Stimulated activated CD4-positive, alpha-beta T cell treated with anti-CD3 and anti-CD28 coated beads, Interleukin-4, amount 100 ng/mL, for 1 hour (primary cell): Measurements from ENCODE around the gene HSF2BP.
"Not testable (repeated sequence)": the region's sequence is repeated elsewhere in the genome, so short reads cannot be mapped to it uniquely, and the experiment has no call there.

Experiments used
- DNase-seq: peaks from one replicate; pipeline ENCODE4 v3.0.0-alpha.2; 2020

HSF2BP gene

DNA sequence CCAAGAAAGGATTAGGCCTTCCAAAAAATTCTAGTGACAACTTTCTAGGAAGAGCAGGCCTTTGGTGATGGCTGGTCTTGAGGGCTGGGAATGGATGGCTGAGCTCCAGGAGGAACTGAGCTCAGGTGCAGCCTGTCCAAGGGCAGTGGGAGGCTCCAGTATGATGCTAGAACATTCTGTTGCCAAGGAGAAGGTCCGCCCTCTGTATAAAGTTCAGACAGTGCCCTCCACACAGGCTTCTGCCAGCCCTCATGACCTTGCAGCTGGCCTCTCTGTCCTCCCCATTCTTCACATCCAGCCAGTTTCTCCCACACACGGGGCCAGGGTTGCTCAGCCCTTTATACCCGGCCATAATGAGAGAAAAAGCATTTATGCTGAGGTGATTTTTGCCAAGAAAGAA is 146.3 kb downstream of the HSF2BP start:
- DNase-seq = not testable (repeated sequence)

DNA sequence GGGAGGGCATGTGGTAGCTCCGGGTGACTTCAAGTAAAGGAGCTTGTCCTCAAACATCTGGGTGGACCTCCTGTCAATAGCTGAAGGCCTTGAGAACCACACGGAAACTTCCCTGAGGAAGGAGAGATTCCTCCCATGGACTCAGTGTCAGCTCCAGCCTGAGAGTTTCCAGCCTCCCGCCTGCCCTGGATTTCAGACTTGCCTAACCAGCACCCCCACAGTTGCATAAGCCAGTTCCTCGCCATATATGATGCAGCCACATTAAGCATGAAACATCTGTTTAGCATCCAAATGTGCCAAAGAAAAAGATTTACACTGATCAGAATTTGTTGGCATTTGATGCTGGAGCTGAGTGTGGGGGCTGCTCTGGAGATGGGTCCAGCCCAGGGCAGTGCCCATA is 148.1 kb downstream of the HSF2BP start:
- DNase-seq = not testable (repeated sequence)

DNA sequence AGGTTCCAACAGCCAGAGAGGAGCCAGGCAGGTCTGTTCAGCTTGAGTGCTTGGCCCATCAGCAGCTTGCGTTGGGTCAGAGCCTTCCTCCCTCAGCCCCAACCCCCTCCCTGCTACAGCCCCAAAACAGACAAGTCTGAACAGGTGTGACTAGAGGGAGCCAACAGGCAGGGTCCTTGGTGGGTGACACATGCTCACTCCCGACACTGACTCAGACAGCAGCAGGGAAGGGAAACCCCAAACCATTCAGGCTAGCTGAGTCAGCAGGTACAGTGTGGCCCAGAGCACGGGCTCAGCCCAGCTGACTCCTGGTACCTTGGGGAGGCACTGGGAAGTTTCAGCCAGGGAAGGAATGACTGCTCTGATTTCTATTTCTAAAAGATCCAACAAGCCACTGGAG is 148.6 kb downstream of the HSF2BP start:
- DNase-seq = not testable (repeated sequence)

DNA sequence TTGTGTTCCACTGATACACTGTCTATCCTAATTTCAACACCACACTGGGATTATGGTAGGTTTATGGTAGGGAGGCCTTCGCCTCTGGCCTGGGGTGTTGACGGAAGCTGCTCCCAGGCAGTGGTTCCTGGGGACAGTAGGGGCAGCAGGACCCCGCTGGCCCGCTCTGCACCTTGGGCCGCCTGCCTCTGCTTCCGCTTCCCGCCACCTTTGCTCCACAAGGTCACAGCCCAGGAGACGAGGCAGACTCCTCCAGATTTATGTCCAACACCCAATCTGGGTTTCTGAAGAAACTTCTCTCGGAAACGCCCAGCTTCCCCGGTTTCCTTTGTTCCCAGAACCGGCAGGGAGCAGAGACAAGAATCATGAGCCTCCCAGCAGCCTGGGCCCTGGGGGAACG is 155.4 kb downstream of the HSF2BP start:
- DNase-seq = not testable (repeated sequence)

DNA sequence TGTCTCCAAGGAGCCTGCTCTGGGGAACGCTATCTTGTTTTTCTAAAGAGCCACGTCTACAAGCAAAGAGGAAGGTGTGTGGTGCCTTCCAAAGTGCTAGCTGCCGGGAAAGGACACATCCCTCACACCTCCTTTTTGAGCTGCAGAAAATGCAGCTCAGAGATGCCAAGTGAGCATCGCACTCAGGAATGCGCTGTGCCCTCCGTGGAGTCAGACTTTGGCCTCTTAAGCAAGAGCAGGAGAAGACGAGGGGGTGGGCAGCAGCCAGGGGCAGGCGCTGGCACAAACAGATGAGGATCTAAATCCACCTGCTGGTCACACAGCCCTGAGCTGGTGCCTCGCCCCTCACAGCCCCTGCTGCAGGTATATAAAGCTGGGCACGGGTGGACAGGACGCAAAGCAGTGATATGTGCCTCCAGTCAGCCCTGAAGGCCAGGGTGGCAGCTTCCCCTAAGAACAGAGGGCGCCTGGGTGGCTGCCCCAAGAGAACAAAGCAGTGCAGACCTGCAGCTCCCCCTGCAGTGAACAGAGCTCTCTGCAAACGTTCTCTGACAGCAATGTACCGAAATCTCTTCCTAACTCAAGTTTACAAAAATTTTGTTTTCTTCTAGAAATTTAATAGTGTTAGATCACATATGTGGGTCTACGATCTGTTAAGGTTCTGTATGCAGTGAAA is 156.1 kb downstream of the HSF2BP start:
- not testable (repeated sequence) for DNase-seq

DNA sequence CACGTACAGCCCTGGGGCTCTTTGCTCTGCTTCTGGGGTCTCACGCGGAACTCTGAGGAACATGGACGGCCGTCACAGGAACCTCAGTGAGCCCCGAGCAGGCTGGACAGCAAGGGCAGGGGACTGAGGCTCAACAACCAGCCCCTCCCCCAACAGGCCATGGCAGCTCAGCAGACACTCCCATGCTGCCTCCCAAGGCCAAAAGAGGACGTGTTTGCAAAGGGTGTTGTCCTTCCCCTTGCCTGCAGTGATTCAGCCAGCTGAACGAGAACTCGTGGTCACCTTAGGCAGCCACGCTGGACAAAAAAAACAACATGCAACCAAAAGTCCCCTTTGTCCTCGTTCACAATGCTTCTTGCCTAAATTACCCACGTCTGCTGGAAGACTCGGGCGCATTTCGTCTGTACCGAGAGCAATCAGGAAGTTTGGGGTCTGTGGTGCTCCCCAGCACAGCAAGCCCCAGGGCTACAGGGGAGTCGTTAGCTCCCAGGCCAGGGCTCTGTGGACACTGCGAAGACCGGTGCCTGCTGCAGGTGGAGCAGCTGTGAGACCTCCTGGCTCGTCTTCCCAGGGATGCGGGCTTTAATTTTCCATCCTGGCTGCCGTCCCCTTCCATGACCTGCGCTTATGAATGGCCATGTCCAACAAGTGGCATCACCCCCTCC is 156.7 kb downstream of the HSF2BP start:
- DNase-seq = not testable (repeated sequence)

DNA sequence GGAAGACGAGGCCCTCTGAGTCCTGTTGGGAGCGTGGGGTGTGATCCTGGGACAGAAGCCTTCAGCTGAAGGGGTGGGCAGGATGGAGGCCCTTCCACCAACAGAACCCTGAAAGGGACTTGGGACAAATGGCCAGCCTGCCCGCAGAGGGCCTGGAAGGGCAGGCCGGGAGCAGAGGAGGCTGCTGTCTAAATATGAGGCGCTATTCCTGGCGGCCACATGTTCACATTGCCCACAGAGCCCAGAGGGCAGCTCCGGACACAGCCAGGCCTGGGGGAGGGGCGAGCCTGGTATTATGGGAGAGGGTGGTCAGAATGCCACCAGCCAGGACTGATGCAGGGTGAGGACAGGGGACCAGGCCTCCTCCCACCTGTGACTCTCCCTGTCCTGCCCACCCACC is 160.4 kb downstream of the HSF2BP start:
- not testable (repeated sequence) for DNase-seq

DNA sequence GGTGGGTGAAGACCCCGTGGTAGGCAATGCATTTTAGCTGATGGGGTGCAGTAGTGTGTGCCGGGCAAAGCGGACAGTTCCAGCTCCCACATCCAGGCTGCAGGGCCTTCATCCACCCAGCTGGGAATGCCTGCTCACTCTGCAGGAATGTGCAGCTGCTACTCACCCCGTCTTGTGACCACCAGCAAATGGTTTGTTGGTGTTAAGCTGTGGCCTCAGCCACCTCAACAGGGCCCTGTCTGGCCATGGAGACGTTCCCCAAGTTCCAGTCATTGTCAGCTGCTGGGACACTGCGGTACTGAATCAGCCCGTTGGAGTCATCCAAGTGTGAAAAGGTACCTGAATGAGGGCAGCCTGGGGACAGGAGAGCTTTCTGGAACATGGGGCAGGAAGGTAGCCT is 161.2 kb downstream of the HSF2BP start:
- not testable (repeated sequence) for DNase-seq

DNA sequence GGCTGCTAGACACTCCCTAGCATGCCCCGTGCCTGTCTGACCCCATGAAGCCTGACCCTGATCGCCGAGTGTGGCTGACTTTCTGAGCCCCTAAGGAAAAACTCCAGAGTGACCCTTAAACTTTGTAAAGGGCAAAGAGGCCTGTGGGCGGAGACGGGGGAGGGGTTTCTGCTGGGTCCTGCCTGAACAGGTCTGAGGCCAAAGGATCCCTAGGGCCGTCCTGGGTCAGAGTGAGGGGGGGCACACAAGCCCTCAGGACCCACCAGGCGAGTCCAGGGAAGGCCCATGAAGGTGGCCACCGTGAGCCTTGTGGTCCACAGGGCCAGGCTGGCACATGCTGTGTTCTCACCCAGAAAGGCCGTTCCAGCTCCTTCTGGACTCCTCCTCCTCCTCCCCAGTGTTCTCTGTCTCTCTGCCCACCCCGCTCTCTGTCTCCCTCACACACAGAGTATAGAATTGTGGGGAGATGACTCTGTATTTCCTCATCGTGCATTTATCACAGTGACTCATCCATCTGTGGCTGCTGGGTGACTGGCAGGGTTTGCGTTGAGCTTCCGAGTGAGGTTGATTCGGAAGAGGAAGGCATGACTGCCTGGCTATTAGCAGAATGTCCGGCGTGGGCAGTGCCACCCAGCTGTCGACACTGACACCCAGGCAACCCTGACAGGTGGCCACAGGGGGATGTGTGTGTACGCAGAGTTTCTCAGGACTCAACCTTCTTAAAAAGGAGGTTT is 164.8 kb downstream of the HSF2BP start:
- DNase-seq = not testable (repeated sequence)

DNA sequence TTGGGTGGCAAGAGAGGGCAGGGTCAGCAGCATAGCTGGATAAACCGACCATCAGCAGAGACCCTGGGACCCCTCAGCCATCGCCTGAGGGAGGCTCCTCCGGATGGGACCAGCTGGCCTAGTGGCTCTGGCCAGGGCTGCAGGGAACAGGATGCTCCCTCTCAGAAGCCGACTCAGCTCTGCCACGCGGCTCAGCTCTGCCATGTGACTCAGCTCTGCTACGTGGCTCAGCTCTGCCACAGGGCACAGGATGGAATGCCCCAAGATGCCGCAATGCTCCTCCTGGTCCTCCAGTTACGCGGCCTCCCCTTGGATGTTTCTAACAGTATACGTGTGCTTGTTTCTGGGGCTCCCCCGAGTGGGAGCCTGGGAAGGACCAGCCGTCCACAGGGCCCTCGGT is 165.8 kb downstream of the HSF2BP start:
- not testable (repeated sequence) for DNase-seq

DNA sequence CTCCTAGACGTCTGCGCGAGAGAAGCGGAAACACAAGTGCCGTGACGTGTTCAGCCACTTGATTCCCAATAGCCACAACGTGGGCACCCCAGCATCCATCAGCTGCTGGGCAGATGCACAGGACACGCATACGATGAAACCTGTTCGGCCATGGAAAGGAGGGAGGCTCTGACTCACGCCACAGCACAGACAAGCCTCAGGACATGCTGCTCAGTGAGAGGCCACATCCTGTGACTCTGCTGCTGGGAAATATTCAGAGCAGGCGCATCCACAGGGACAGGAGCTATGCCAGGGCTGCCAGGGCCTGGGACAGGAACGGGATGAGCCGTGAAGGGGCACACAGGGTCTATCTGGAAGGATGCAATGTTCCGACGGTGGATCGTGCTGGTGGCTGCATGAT is 171.1 kb downstream of the HSF2BP start:
- not testable (repeated sequence) for DNase-seq

DNA sequence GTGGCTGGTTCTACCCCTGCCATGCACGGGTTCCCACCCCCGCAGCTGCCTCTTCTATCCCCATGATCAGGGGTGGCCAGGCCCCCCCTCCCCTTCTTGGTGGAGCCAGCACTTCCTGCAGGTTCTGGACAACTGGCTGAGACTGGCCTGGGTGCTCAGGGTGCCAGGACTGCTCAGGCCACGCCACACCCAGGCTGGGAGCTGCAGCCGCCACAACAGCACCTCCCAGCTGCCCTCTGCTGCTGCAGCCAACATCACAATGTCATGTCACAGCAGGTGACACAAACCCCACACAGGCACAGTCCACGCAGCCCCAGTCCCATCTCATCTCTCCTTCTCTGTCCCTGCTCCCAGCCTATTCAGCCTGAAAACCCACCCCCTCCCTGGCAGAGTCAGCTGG is 173.2 kb downstream of the HSF2BP start:
- not testable (repeated sequence) for DNase-seq

DNA sequence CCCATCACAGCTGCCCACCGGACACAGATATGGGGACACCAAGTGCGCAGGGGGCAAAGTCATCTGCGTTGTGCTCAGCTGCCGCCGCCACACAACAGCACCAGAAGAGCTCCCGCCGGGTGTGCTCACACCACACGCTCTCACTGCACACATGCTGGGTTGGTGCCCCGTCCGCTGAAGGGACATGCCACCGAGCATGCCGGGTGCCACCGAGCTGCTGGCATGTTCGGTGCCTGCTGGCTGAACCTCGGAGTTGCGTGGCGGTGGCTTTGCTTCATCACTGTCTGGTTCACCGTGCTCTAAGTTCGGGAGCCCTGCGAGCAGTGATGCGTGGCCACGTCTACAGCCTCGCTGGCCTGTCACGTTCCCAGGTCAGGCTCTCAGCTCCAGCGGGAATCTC is 174.3 kb downstream of the HSF2BP start:
- DNase-seq = not testable (repeated sequence)

DNA sequence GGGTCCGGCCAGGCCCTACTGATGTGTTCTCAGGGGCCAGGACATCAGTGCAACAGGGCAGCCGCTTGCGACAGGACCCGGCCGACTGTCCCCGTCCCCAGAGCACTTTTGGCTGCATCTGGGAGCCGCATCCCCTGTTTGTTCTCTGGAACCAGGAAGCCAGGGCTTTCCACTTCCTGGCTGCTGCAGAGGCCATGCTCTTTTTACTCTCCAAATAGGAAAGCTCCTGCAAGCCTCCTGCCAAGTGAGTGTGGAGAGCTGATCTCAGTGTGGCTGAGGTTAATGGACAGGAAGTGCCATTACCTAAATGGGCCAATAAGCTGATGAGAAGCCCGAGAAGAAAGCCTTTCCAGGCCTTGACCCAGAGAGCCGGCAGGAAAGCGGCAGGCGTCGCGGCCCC is 180.1 kb downstream of the HSF2BP start:
- DNase-seq = not testable (repeated sequence)
